Measurements from ENCODE around the gene CACHD1. TPM values are rescaled to one million over a fixed set of nuclear protein-coding genes. Genes with fewer than 3 reads are reported as not detected.

The CACHD1 gene
- polyA plus RNA-seq, 1 of the 3 experiments (the other 2 are of a cell fraction) = 2.2 TPM

- no peaks in the 10 kb centered on the region for H3F3A ChIP-seq (replicated peaks; ENCODE audit: insufficient read depth)
- no peak overlapping the region for H3K4me2 ChIP-seq
- H4K20me1 ChIP-seq (ENCODE audit: insufficient read depth) = no peaks in the 10 kb centered on the region
- H3K27me3 ChIP-seq (ENCODE audit: insufficient read depth) = no peaks in the 10 kb centered on the region
- H3K4me3 ChIP-seq (ENCODE audit: low read depth in 2 of 2, low read length in 1 of 2) = no peak overlapping the region
- DNase-seq = no peak
- WGBS (ENCODE audit: low lambda C conversion rate) = 90% methylated on average over 1 of the region's 1 CpG
- no peak overlapping the region for H2AFZ ChIP-seq (ENCODE audit: low read depth)
- H3K9me3 ChIP-seq = no peaks in the 10 kb centered on the region
- no peaks in the 10 kb centered on the region for H3K9me2 ChIP-seq
- POLR2A ChIA-PET = no interaction called here
- CTCF ChIA-PET = interaction anchor here (1.1 to 1.5 kb wide), 2 partner anchors 16 to 21 kb away, joined by 3 to 8 read pairs; no protein-coding TSS in a partner anchor
- H3K27ac ChIP-seq (ENCODE audit: low read depth in 2 of 2, low read length in 1 of 2) = no peak overlapping the region
- H3K9ac ChIP-seq = no peak overlapping the region
- no peaks in the 10 kb centered on the region for H3K36me3 ChIP-seq (replicated peaks in 1 of 2; ENCODE audit: control insufficient read depth in 1 of 2, insufficient read depth in 2 of 2, low read length in 1 of 2)
- peaks cover 11 to 27% of the 10 kb centered on the region in 2 experiments; a peak in 3 of 4 replicates for H3K4me1 ChIP-seq (ENCODE audit: control insufficient read depth in 1 of 2, insufficient read depth in 2 of 2, low read depth in 1 of 2, low read length in 1 of 2)
- TF ChIP-seq SIN3A (IDR thresholded peaks at IDR 0.05; ENCODE audit: borderline replicate concordance, low read depth, low read length) (no peak), JUND (IDR thresholded peaks at IDR 0.05) (no peak), REST (IDR thresholded peaks at IDR 0.05; ENCODE audit: low read depth, low read length) (no peak)
- H3K79me2 ChIP-seq (ENCODE audit: insufficient read depth) = no peaks in the 10 kb centered on the region; the same call in none of the 2 replicates
These were observed 12.8 kb downstream of the CACHD1 start for GRCh38 chr1:64482720-64483119.

GRCh38 chr1:64483731-64484414, 13.9 kb downstream of the CACHD1 start:
- no peak for DNase-seq
- Histone ChIP-seq H2AFZ (ENCODE audit: low read depth) (no peak overlapping the region), H3F3A (replicated peaks; ENCODE audit: insufficient read depth) (no peaks in the 10 kb centered on the region), H3K4me3 (ENCODE audit: low read depth in 2 of 2, low read length in 1 of 2) (no peak overlapping the region), H3K27ac (ENCODE audit: low read depth in 2 of 2, low read length in 1 of 2) (no peak overlapping the region), H3K36me3 (replicated peaks in 1 of 2; ENCODE audit: control insufficient read depth in 1 of 2, insufficient read depth in 2 of 2, low read length in 1 of 2) (no peaks in the 10 kb centered on the region), H3K79me2 (ENCODE audit: insufficient read depth) (no peaks in the 10 kb centered on the region; the same call in 1 of the 2 replicates), H4K20me1 (ENCODE audit: insufficient read depth) (no peaks in the 10 kb centered on the region), H3K4me1 (ENCODE audit: control insufficient read depth in 1 of 2, insufficient read depth in 2 of 2, low read depth in 1 of 2, low read length in 1 of 2) (peaks cover 11 to 23% of the 10 kb centered on the region in 2 experiments; a peak in 3 of 4 replicates), H3K27me3 (ENCODE audit: insufficient read depth) (no peaks in the 10 kb centered on the region), H3K9me3 (no peaks in the 10 kb centered on the region), H3K9ac (no peak overlapping the region), H3K4me2 (no peak overlapping the region), H3K9me2 (no peaks in the 10 kb centered on the region)
- ChIA-PET POLR2A (no interaction called here), CTCF (interaction anchor here (1.1 to 1.5 kb wide), 2 partner anchors 15 to 20 kb away, joined by 3 to 8 read pairs; no protein-coding TSS in a partner anchor)
- WGBS (ENCODE audit: low lambda C conversion rate) = 96% methylated on average over 7 of the region's 7 CpGs
- TF ChIP-seq FOXJ3 (CRISPR knock-in tag; IDR thresholded peaks at IDR 0.05) (no peak), MEF2A (IDR thresholded peaks at IDR 0.05; ENCODE audit: borderline replicate concordance, low read depth) (no peak), MXI1 (IDR thresholded peaks at IDR 0.05; ENCODE audit: low read depth, low read length) (no peak), TEAD4 (IDR thresholded peaks at IDR 0.05; ENCODE audit: borderline replicate concordance, insufficient read depth) (no peak), PBX3 (IDR thresholded peaks at IDR 0.05) (no peak), TCF12 (IDR thresholded peaks at IDR 0.05) (no peak), EP300 (IDR thresholded peaks at IDR 0.05; ENCODE audit: borderline replicate concordance in 1 of 2, low read depth in 1 of 2, low read length in 1 of 2) (no peak), ZBTB33 (IDR thresholded peaks at IDR 0.05; ENCODE audit: borderline replicate concordance, low read depth) (no peak), RXRA (IDR thresholded peaks at IDR 0.05; ENCODE audit: borderline replicate concordance, low read depth) (no peak), CHD2 (IDR thresholded peaks at IDR 0.05; ENCODE audit: low read length, partially characterized antibody) (no peak), POLR2AphosphoS5 (IDR thresholded peaks at IDR 0.05; ENCODE audit: low read depth, low read length) (no peak), RFX5 (IDR thresholded peaks at IDR 0.05; ENCODE audit: low read length) (no peak), JUND (IDR thresholded peaks at IDR 0.05) (no peak), GABPA (IDR thresholded peaks at IDR 0.05; ENCODE audit: low read depth) (no peak)
